ENCODE measurements around the gene PDE3B. TPM values are rescaled to one million over a fixed set of nuclear protein-coding genes. Genes with fewer than 3 reads are reported as not detected.

Gene PDE3B
- total and polyA plus RNA-seq, 9 of the 15 experiments (the other 6 are each of a cell fraction or from before 2014, with no cell fraction given), result 2.3 to 22.5 (median 12.2) TPM

DNA sequence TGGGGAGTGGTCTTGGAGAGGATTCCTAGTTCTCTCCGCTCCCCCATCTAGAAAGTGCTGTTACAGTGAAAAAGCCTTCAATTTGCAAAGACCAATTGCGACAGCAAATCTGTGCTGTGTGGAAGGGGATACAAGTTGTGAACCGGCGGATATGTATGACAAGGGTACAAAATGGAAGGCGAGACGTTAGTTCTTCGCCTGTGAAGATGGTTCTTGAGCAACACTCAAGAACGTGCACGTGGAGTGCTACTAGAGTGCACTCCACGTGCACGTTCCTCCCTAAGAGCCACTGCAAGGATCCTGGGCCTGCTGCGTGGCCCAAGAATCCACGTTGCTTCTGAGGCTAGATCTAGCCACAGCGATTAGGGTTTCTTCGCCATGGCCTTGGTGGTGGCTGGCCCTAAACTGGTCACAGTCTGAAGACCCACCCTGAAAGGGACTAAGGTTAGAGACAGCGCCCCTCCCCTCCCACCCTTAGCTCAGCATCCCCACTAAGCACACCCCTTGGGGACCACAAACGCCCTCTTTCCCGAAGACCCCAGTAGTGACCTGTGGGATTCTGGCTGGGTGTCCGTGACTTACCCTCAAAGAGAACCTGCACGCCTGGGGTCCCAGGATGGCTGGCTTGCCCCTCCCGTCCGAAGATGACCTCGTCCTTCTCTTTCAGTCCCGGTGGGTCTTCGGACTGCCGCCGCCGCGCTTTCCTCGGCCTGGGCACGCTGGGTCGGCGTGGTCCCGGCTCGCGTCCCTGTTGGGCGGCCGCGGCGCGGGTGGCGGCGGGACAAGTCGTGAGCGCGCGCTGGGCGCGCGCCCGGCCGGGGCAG, 519 bp upstream of the PDE3B start (continued):
- TF ChIP-seq, protein P1, sequence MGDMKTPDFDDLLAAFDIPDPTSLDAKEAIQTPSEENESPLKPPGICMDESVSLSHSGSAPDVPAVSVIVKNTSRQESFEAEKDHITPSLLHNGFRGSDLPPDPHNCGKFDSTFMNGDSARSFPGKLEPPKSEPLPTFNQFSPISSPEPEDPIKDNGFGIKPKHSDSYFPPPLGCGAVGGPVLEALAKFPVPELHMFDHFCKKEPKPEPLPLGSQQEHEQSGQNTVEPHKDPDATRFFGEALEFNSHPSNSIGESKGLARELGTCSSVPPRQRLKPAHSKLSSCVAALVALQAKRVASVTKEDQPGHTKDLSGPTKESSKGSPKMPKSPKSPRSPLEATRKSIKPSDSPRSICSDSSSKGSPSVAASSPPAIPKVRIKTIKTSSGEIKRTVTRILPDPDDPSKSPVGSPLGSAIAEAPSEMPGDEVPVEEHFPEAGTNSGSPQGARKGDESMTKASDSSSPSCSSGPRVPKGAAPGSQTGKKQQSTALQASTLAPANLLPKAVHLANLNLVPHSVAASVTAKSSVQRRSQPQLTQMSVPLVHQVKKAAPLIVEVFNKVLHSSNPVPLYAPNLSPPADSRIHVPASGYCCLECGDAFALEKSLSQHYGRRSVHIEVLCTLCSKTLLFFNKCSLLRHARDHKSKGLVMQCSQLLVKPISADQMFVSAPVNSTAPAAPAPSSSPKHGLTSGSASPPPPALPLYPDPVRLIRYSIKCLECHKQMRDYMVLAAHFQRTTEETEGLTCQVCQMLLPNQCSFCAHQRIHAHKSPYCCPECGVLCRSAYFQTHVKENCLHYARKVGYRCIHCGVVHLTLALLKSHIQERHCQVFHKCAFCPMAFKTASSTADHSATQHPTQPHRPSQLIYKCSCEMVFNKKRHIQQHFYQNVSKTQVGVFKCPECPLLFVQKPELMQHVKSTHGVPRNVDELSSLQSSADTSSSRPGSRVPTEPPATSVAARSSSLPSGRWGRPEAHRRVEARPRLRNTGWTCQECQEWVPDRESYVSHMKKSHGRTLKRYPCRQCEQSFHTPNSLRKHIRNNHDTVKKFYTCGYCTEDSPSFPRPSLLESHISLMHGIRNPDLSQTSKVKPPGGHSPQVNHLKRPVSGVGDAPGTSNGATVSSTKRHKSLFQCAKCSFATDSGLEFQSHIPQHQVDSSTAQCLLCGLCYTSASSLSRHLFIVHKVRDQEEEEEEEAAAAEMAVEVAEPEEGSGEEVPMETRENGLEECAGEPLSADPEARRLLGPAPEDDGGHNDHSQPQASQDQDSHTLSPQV (IDR thresholded peaks at IDR 0.05), result peak; percentile 98
- TF ChIP-seq HIVEP1 (CRISPR knock-in tag; IDR thresholded peaks at IDR 0.05) (0 out of 2 replicates have a peak, but pooled peaks have one; percentile 5), TCFL5 (CRISPR knock-in tag; conservative IDR thresholded peaks at IDR 0.05) (0 out of 2 replicates have a peak, but pooled peaks have one; percentile 39), CBX3 (IDR thresholded peaks at IDR 0.05; ENCODE audit: borderline replicate concordance in 1 of 2, low read length in 2 of 2) (peak in 1 of 2 experiments; percentile 67; a peak in 1 of 3 replicates), ZNF224 (CRISPR knock-in tag; IDR thresholded peaks at IDR 0.05) (0 out of 2 replicates have a peak, but pooled peaks have one; percentile 29), LARP7 (IDR thresholded peaks at IDR 0.05) (no peak), PRPF4 (IDR thresholded peaks at IDR 0.05; ENCODE audit: insufficient read depth, low read depth, low read length, poor library complexity, severe bottlenecking) (peak; percentile 5), RBFOX2 (IDR thresholded peaks at IDR 0.05; ENCODE audit: low read depth, low read length) (no peak), MECOM (CRISPR knock-in tag; IDR thresholded peaks at IDR 0.05) (peak; percentile 74), MED1 (CRISPR knock-in tag; IDR thresholded peaks at IDR 0.05; ENCODE audit: borderline replicate concordance) (no peak), MEF2D (tag; conservative IDR thresholded peaks at IDR 0.05; ENCODE audit: low read depth) (peak; percentile 45), SMAD3 (CRISPR knock-in tag; conservative IDR thresholded peaks at IDR 0.05) (peak; percentile 34; the same call in 1 of the 2 replicates)
- TF ChIP-seq, protein P2, sequence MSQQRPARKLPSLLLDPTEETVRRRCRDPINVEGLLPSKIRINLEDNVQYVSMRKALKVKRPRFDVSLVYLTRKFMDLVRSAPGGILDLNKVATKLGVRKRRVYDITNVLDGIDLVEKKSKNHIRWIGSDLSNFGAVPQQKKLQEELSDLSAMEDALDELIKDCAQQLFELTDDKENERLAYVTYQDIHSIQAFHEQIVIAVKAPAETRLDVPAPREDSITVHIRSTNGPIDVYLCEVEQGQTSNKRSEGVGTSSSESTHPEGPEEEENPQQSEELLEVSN (IDR thresholded peaks at IDR 0.05; ENCODE audit: borderline replicate concordance in 1 of 2, extremely low read depth in 1 of 2, insufficient read depth in 1 of 2, insufficient read length in 1 of 2, low read depth in 1 of 2, low read length in 1 of 2, poor library complexity in 1 of 2, severe bottlenecking in 1 of 2), result peak; percentile 94 to 98
- TF ChIP-seq, protein P3, sequence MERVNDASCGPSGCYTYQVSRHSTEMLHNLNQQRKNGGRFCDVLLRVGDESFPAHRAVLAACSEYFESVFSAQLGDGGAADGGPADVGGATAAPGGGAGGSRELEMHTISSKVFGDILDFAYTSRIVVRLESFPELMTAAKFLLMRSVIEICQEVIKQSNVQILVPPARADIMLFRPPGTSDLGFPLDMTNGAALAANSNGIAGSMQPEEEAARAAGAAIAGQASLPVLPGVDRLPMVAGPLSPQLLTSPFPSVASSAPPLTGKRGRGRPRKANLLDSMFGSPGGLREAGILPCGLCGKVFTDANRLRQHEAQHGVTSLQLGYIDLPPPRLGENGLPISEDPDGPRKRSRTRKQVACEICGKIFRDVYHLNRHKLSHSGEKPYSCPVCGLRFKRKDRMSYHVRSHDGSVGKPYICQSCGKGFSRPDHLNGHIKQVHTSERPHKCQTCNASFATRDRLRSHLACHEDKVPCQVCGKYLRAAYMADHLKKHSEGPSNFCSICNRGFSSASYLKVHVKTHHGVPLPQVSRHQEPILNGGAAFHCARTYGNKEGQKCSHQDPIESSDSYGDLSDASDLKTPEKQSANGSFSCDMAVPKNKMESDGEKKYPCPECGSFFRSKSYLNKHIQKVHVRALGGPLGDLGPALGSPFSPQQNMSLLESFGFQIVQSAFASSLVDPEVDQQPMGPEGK (CRISPR knock-in tag; IDR thresholded peaks at IDR 0.05; ENCODE audit: borderline replicate concordance), result peak; percentile 38; the same call in 1 of the 2 replicates
- TF ChIP-seq, protein P4, sequence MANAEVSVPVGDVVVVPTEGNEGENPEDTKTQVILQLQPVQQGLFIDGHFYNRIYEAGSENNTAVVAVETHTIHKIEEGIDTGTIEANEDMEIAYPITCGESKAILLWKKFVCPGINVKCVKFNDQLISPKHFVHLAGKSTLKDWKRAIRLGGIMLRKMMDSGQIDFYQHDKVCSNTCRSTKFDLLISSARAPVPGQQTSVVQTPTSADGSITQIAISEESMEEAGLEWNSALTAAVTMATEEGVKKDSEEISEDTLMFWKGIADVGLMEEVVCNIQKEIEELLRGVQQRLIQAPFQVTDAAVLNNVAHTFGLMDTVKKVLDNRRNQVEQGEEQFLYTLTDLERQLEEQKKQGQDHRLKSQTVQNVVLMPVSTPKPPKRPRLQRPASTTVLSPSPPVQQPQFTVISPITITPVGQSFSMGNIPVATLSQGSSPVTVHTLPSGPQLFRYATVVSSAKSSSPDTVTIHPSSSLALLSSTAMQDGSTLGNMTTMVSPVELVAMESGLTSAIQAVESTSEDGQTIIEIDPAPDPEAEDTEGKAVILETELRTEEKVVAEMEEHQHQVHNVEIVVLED (CRISPR knock-in tag; IDR thresholded peaks at IDR 0.05), result peak; percentile 39; the same call in 1 of the 2 replicates

Data from K562 (cell line).